Body of pancreas (tissue), 4 donors: Measurements from ENCODE around the gene PAN2. TPM values are rescaled to one million over a fixed set of nuclear protein-coding genes. Genes with fewer than 3 reads are reported as not detected.

Source experiments
- ATAC-seq: fragments of 150-250 bp; one replicate; pipeline ENCODE4 v1.9.1; 2016
- DNase-seq, 4 donors: peaks; one replicate each; pipeline ENCODE4 v3.0.0-alpha.2; 2019
- H3K27ac ChIP-seq, 4 donors: fragments of 200-600 bp; sonication (generic); 1 replicate in 3 of 4; 2 replicates in 1 of 4; pipeline versions ENCODE4 v1.5.1 to v1.6.1; 2016 to 2019; ENCODE audit warnings: mild to moderate bottlenecking in 1 of 4, mixed read lengths in 1 of 4, moderate library complexity in 1 of 4
- H3K27me3 ChIP-seq, 2 donors: fragments of 200-600 bp; sonication (generic); one replicate each; pipeline ENCODE4 v1.6.0; 2016; ENCODE audit warnings: mild to moderate bottlenecking in 1 of 2
- H3K36me3 ChIP-seq, 2 donors: fragments of 200-600 bp; sonication (generic); replicated peaks in 1 of 2; 2 replicates each; pipeline ENCODE4 v1.5.1; 2016; ENCODE audit warnings: low read depth in 2 of 2; ENCODE audit not compliant: insufficient read depth in 1 of 2
- H3K4me1 ChIP-seq: fragments of 200-600 bp; sonication (generic); one replicate; pipeline ENCODE4 v1.6.0; 2016
- H3K4me3 ChIP-seq, 2 donors: fragments of 200-600 bp; sonication (generic); 1 replicate in 1 of 2; 2 replicates in 1 of 2; pipeline ENCODE4 v1.5.1; 2016 to 2019
- H3K9me3 ChIP-seq, 3 donors: fragments of 200-600 bp; sonication (generic); 1 replicate in 2 of 3; 2 replicates in 1 of 3; pipeline ENCODE4 v1.5.1; 2016
- CTCF ChIP-seq, 7 experiments: fragments of 450-650 bp in 4 of 7; fragments of 200-600 bp in 3 of 7; sonication (generic) in 3 of 7; IDR thresholded peaks; one replicate each; pipeline ENCODE4 v1.5.1; 2016 to 2019; ENCODE audit warnings: antibody characterized with exemption in 7 of 7
- POLR2A ChIP-seq, 3 donors: fragments of 450-650 bp; IDR thresholded peaks; one replicate each; pipeline ENCODE4 v1.6.1; 2016; ENCODE audit warnings: antibody characterized with exemption in 3 of 3, mild to moderate bottlenecking in 2 of 3
- WGBS, 2 donors: methylation state at CpG; one replicate each; pipeline ENCODE4 v1.1.5; 2017; 5-methylcytosine and 5-hydroxymethylcytosine counted together
- intact Hi-C: fragments of 100-400 bp; cut with DNase I; formaldehyde crosslinking; loops from one replicate; pipeline ENCODE4 v1.15.1; 2023
- total RNA-seq, 2 donors: library from RNA; depleted of rRNA; stranded (reverse); fragments of >200 nt; gene quantifications; one replicate each; pipeline ENCODE4 v1.1.0, GENCODE V29; 2016

Gene PAN2
- total RNA-seq, 2 donors from 2014 or later, result 47.2 to 59.0 TPM

DNA sequence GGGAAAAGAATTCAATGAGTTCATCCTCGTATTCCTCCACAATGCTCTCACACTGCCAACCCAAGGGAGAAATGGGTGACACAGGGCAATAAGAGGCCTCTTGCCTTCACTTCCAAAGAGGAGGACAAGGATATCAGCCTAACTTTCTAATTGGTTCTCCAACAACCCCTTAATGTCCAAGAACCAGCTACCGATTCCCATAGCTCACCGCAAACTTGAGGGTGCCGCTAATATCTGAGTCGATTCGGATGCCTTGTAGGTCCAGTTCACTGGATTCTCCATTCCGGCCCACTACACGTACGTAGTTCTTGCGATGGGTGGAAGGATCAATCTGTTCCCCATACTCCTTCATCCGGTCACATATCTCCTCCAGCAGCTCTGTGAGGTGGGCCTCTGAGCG is 22.8 kb downstream of the PAN2 start:
- ATAC-seq, result no peak
- DNase-seq, result no peak
- peaks cover 13% of the 10 kb centered on the region for H3K4me1 ChIP-seq
- no peak overlapping the region for H3K4me3 ChIP-seq
- no peaks in the 10 kb centered on the region for H3K27me3 ChIP-seq
- no peaks in the 10 kb centered on the region for H3K9me3 ChIP-seq
- 93 to 94% methylated on average over 12 of the region's 12 CpGs for WGBS, 2 donors
- no peak for TF ChIP-seq POLR2A (IDR thresholded peaks at IDR 0.05)
- no peak for TF ChIP-seq CTCF (IDR thresholded peaks at IDR 0.05)
- H3K36me3 ChIP-seq, result peaks cover 0 to 14% of the 10 kb centered on the region in 2 donors
- H3K27ac ChIP-seq, result no peak overlapping the region
- intact Hi-C loops, result loop anchor here (10.0 kb wide), 1 partner anchor 144 kb away; the partner anchor contains the start of gene MIP

- H3K27ac ChIP-seq, result no peak overlapping the region
- H3K9me3 ChIP-seq, result no peaks in the 10 kb centered on the region
- TF ChIP-seq POLR2A (IDR thresholded peaks at IDR 0.05), result no peak
- no peak for TF ChIP-seq CTCF (IDR thresholded peaks at IDR 0.05)
- ATAC-seq (no peak), DNase-seq (no peak)
- intact Hi-C loops, result no loop called here
- H3K4me3 ChIP-seq, result no peak overlapping the region
- peaks cover 0 to 12% of the 10 kb centered on the region in 2 donors for H3K36me3 ChIP-seq
- H3K4me1 ChIP-seq, result no peaks in the 10 kb centered on the region
- no peaks in the 10 kb centered on the region for H3K27me3 ChIP-seq
- 85 to 93% methylated on average over 3 of the region's 3 CpGs for WGBS, 2 donors
Observed at GRCh38 chr12:56308714-56309113, 25.1 kb downstream of the PAN2 start.

- H3K27ac ChIP-seq, result no peak overlapping the region
- intact Hi-C loops, result no loop called here
- H3K27me3 ChIP-seq, result no peaks in the 10 kb centered on the region
- no peaks in the 10 kb centered on the region for H3K4me1 ChIP-seq
- no peak for TF ChIP-seq CTCF (IDR thresholded peaks at IDR 0.05)
- TF ChIP-seq POLR2A (IDR thresholded peaks at IDR 0.05), result no peak
- no peak for DNase-seq
- ATAC-seq, result no peak
- 94 to 97% methylated on average over 7 of the region's 7 CpGs for WGBS, 2 donors
- H3K4me3 ChIP-seq, result no peak overlapping the region
- peaks cover 0 to 12% of the 10 kb centered on the region in 2 donors for H3K36me3 ChIP-seq
- H3K9me3 ChIP-seq, result no peaks in the 10 kb centered on the region
Observed at GRCh38 chr12:56307221-56307965, 26.4 kb downstream of the PAN2 start.

GRCh38 chr12:56304872-56305590 is 28.8 kb downstream of the PAN2 start:
- intact Hi-C loops, result no loop called here
- ATAC-seq, result no peak
- H3K4me1 ChIP-seq, result peaks cover 18% of the 10 kb centered on the region
- H3K36me3 ChIP-seq, result peaks cover 0 to 7% of the 10 kb centered on the region in 2 donors
- no peaks in the 10 kb centered on the region for H3K27me3 ChIP-seq
- no peak overlapping the region for H3K4me3 ChIP-seq
- WGBS, 2 donors, result 88 to 96% methylated on average over 8 of the region's 8 CpGs
- H3K9me3 ChIP-seq, result no peaks in the 10 kb centered on the region
- TF ChIP-seq POLR2A (IDR thresholded peaks at IDR 0.05), result no peak
- TF ChIP-seq CTCF (IDR thresholded peaks at IDR 0.05), result no peak
- no peak for DNase-seq
- H3K27ac ChIP-seq, result no peak overlapping the region
